Brain microvascular endothelial cell (primary cell): ENCODE results near the gene BMP8A.
"Not testable (repeated sequence)": the region's sequence is repeated elsewhere in the genome, so short reads cannot be mapped to it uniquely, and the experiment has no call there.

Experiments used
- DNase-seq: peaks from one replicate; pipeline ENCODE4 v3.0.0-alpha.2; 2020
- H3K27ac ChIP-seq: fragments of 250-450 bp; sonication (Bioruptor Pico); 2 replicates; pipeline ENCODE4 v1.5.1; 2020; ENCODE audit warnings: mild to moderate bottlenecking, moderate library complexity
- H3K27me3 ChIP-seq: fragments of 250-450 bp; sonication (Bioruptor Pico); replicated peaks from 2 replicates; pipeline ENCODE4 v1.5.1; 2020; ENCODE audit warnings: mild to moderate bottlenecking
- H3K36me3 ChIP-seq: fragments of 250-450 bp; sonication (Bioruptor Pico); replicated peaks from 2 replicates; pipeline ENCODE4 v1.5.1; 2020; ENCODE audit warnings: mild to moderate bottlenecking
- H3K4me3 ChIP-seq: 2 replicates; pipeline ENCODE4 v1.5.1; 2011; ENCODE audit warnings: low read depth, mild to moderate bottlenecking, control low read depth, low read length, moderate library complexity
- CTCF ChIP-seq: IDR thresholded peaks from 2 replicates; pipeline ENCODE4 v1.5.1; 2011; ENCODE audit warnings: low read depth, mild to moderate bottlenecking, moderate library complexity, low read length, control low read depth, inconsistent platforms; ENCODE audit errors: missing control alignments
- in situ Hi-C: cut with HindIII; loops from 2 replicates; pipeline ENCODE4 v1.10.0; 2017; ENCODE audit warnings: low sequenced_read_pairs, low pct_ligation_motif_present

The BMP8A gene

GRCh38 chr1:39469150-39469549 lies 22.3 kb upstream of the BMP8A start:
- TF ChIP-seq CTCF, result peak; percentile 3
- H3K27me3 ChIP-seq, result no peaks in the 10 kb centered on the region
- DNase-seq, result no peak
- H3K36me3 ChIP-seq, result peaks cover 85% of the 10 kb centered on the region
- no peak overlapping the region for H3K4me3 ChIP-seq
- H3K27ac ChIP-seq, result no peak overlapping the region
- in situ Hi-C loops, result no loop called here

- DNase-seq, result no peak
- Histone ChIP-seq H3K27me3 (no peaks in the 10 kb centered on the region), H3K27ac (no peak overlapping the region), H3K4me3 (no peak overlapping the region), H3K36me3 (peaks cover 85% of the 10 kb centered on the region)
- TF ChIP-seq CTCF, result no peak
- in situ Hi-C loops, result no loop called here
Measured at GRCh38 chr1:39470040-39470439, 21.4 kb upstream of the BMP8A start.

- in situ Hi-C loops, result no loop called here
- no peak overlapping the region for H3K27ac ChIP-seq
- H3K4me3 ChIP-seq, result no peak overlapping the region
- no peak for DNase-seq
- TF ChIP-seq CTCF, result no peak
- no peaks in the 10 kb centered on the region for H3K27me3 ChIP-seq
- peaks cover 71% of the 10 kb centered on the region for H3K36me3 ChIP-seq
Measured at GRCh38 chr1:39472826-39473225, 18.6 kb upstream of the BMP8A start.

- no peak overlapping the region for H3K4me3 ChIP-seq
- DNase-seq, result no peak
- H3K36me3 ChIP-seq, result peaks cover 73% of the 10 kb centered on the region
- in situ Hi-C loops, result no loop called here
- TF ChIP-seq CTCF, result no peak
- H3K27ac ChIP-seq, result no peak overlapping the region
- no peaks in the 10 kb centered on the region for H3K27me3 ChIP-seq
Measured at GRCh38 chr1:39473324-39473723, 18.1 kb upstream of the BMP8A start.

- in situ Hi-C loops, result no loop called here
- no peak for TF ChIP-seq CTCF
- no peak overlapping the region for H3K27ac ChIP-seq
- DNase-seq, result no peak
- H3K27me3 ChIP-seq, result no peaks in the 10 kb centered on the region
- H3K4me3 ChIP-seq, result no peak overlapping the region
- peaks cover 74% of the 10 kb centered on the region for H3K36me3 ChIP-seq
Measured at GRCh38 chr1:39474810-39475209, 16.6 kb upstream of the BMP8A start.

- in situ Hi-C loops, H3K4me3 ChIP-seq, DNase-seq, H3K27me3 ChIP-seq, H3K27ac ChIP-seq: not testable (repeated sequence)
- peaks cover 76% of the 10 kb centered on the region for H3K36me3 ChIP-seq
Measured at GRCh38 chr1:39475551-39475950, 15.9 kb upstream of the BMP8A start.
